ENCODE data around the gene ZNF678.

The ZNF678 gene

GRCh38 chr1:227562933-227563323, 428 bp upstream of the ZNF678 start:
- peaks cover 0 to 3% of the 10 kb centered on the region in 2 experiments for H3K36me3 ChIP-seq (ENCODE audit: control insufficient read depth in 1 of 2, insufficient read depth in 2 of 2, low read depth in 1 of 2, low read length in 2 of 2)
- peak overlapping the region; percentile 49 for H2BK5ac ChIP-seq (ENCODE audit: low read depth, low read length, poor library complexity, severe bottlenecking)
- no peak overlapping the region for H2BK120ac ChIP-seq (ENCODE audit: low read depth, low read length)
- H3K79me1 ChIP-seq (replicated peaks; ENCODE audit: low read length, poor library complexity, severe bottlenecking), result peaks cover 17% of the 10 kb centered on the region
- H2AK5ac ChIP-seq (ENCODE audit: low read length, severe bottlenecking), result no peak overlapping the region
- H2AFZ ChIP-seq (ENCODE audit: low read depth, low read length), result no peak overlapping the region
- H3K18ac ChIP-seq (ENCODE audit: low read depth in 1 of 2, low read length in 2 of 2), result no peak overlapping the region
- peak overlapping the region in 1 of 2 experiments; percentile 86 for H3K4me3 ChIP-seq (ENCODE audit: insufficient read depth in 1 of 2, low read depth in 1 of 2, low read length in 2 of 2)
- no peak overlapping the region for H2BK15ac ChIP-seq (ENCODE audit: low read depth, poor library complexity, severe bottlenecking)
- peaks cover 0 to 36% of the 10 kb centered on the region in 2 experiments for H3K27me3 ChIP-seq (ENCODE audit: control insufficient read depth in 1 of 2, insufficient read depth in 1 of 2, low read length in 2 of 2)
- H3K4me1 ChIP-seq (ENCODE audit: control insufficient read depth, insufficient read depth, low read depth, low read length), result peaks cover 3% of the 10 kb centered on the region
- no peak overlapping the region for H3K14ac ChIP-seq (ENCODE audit: low read length in 2 of 2)
- peak overlapping the region; percentile 86 for H4K8ac ChIP-seq (ENCODE audit: low read length)
- peak overlapping the region in 1 of 2 experiments; percentile 27 for H2BK12ac ChIP-seq (ENCODE audit: low read length in 2 of 2)
- H3K9me3 ChIP-seq (ENCODE audit: control insufficient read depth, low read length), result peaks cover 8% of the 10 kb centered on the region
- no peak overlapping the region for H3K4me2 ChIP-seq (ENCODE audit: low read length, poor library complexity, severe bottlenecking)
- DNase-seq, result no peak
- H3K4ac ChIP-seq (ENCODE audit: low read depth in 1 of 2, low read length in 2 of 2), result no peak overlapping the region
- H3K23ac ChIP-seq (ENCODE audit: low read length in 2 of 2), result no peak overlapping the region
- no peak overlapping the region for H3K27ac ChIP-seq (ENCODE audit: low read length, poor library complexity, severe bottlenecking)
- H4K91ac ChIP-seq (ENCODE audit: low read length), result no peak overlapping the region
- H3K9ac ChIP-seq (ENCODE audit: low read length), result no peak overlapping the region
- WGBS, result 94% methylated on average over 9 of the region's 10 CpGs

DNA sequence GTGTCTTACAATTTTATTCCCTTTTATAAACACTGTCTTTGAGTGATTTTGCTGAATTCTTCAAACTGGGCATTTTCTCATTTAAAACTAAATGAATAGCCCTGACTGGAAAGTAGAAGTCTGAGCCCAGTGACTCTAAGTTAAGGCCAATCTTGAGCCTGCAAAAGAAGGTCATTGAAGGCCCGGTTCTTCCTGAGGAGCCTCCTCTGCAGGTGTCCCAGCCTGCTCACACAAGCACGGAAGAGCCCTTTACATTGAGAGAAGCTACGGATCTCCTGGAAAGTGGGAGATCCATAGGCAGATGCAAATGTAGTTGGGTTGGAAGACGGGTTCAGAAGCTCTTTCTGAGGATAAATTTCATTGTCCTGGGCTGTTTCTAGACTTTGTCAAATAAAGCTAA, 3.9 kb downstream of the ZNF678 start:
- Histone ChIP-seq H4K91ac (ENCODE audit: low read length) (no peak overlapping the region), H4K8ac (ENCODE audit: low read length) (no peak overlapping the region), H3K18ac (ENCODE audit: low read depth in 1 of 2, low read length in 2 of 2) (no peak overlapping the region), H2AFZ (ENCODE audit: low read depth, low read length) (no peak overlapping the region), H3K4me3 (ENCODE audit: insufficient read depth in 1 of 2, low read depth in 1 of 2, low read length in 2 of 2) (no peak overlapping the region), H3K9ac (ENCODE audit: low read length) (no peak overlapping the region), H2BK12ac (ENCODE audit: low read length in 2 of 2) (no peak overlapping the region), H3K4me1 (ENCODE audit: control insufficient read depth, insufficient read depth, low read depth, low read length) (peaks cover 3% of the 10 kb centered on the region), H2BK120ac (ENCODE audit: low read depth, low read length) (no peak overlapping the region), H3K4ac (ENCODE audit: low read depth in 1 of 2, low read length in 2 of 2) (no peak overlapping the region), H3K23ac (ENCODE audit: low read length in 2 of 2) (no peak overlapping the region), H3K36me3 (ENCODE audit: control insufficient read depth in 1 of 2, insufficient read depth in 2 of 2, low read depth in 1 of 2, low read length in 2 of 2) (peaks cover 0 to 4% of the 10 kb centered on the region in 2 experiments), H2AK5ac (ENCODE audit: low read length, severe bottlenecking) (no peak overlapping the region), H3K27ac (ENCODE audit: low read length, poor library complexity, severe bottlenecking) (no peak overlapping the region), H3K4me2 (ENCODE audit: low read length, poor library complexity, severe bottlenecking) (no peak overlapping the region), H3K27me3 (ENCODE audit: control insufficient read depth in 1 of 2, insufficient read depth in 1 of 2, low read length in 2 of 2) (no peaks in the 10 kb centered on the region), H2BK15ac (ENCODE audit: low read depth, poor library complexity, severe bottlenecking) (no peak overlapping the region), H2BK5ac (ENCODE audit: low read depth, low read length, poor library complexity, severe bottlenecking) (no peak overlapping the region), H3K9me3 (ENCODE audit: control insufficient read depth, low read length) (no peaks in the 10 kb centered on the region), H3K79me1 (replicated peaks; ENCODE audit: low read length, poor library complexity, severe bottlenecking) (peaks cover 33% of the 10 kb centered on the region), H3K14ac (ENCODE audit: low read length in 2 of 2) (no peak overlapping the region)
- DNase-seq, result no peak
- WGBS, result 86% methylated on average over 3 of the region's 4 CpGs

DNA sequence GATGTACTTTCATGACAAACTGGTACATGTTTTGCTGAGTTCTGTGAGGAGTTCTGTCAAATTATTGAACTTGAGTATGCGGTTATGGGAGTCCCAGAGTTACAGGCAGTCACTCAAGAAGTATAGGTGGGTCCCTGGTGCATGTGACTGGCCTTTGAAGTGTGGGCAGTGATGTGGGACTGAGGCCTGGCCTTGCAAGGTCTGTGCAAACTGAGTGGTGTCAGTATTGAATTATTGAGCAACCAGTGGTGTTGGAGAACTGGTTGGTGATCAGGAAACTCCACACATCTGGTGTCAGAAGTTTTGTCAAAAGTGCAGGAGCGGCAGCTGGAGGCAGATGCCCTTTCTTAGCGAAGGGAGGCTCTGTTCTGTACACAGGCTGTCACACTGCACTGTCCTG, 5.2 kb downstream of the ZNF678 start:
- Histone ChIP-seq H2BK12ac (ENCODE audit: low read length in 2 of 2) (no peak overlapping the region), H2AFZ (ENCODE audit: low read depth, low read length) (no peak overlapping the region), H3K27me3 (ENCODE audit: control insufficient read depth in 1 of 2, insufficient read depth in 1 of 2, low read length in 2 of 2) (no peaks in the 10 kb centered on the region), H3K4me1 (ENCODE audit: control insufficient read depth, insufficient read depth, low read depth, low read length) (no peaks in the 10 kb centered on the region), H3K14ac (ENCODE audit: low read length in 2 of 2) (no peak overlapping the region), H3K18ac (ENCODE audit: low read depth in 1 of 2, low read length in 2 of 2) (no peak overlapping the region), H3K9ac (ENCODE audit: low read length) (no peak overlapping the region), H2BK15ac (ENCODE audit: low read depth, poor library complexity, severe bottlenecking) (no peak overlapping the region), H3K23ac (ENCODE audit: low read length in 2 of 2) (no peak overlapping the region), H4K91ac (ENCODE audit: low read length) (no peak overlapping the region), H2BK5ac (ENCODE audit: low read depth, low read length, poor library complexity, severe bottlenecking) (no peak overlapping the region), H2BK120ac (ENCODE audit: low read depth, low read length) (no peak overlapping the region), H4K8ac (ENCODE audit: low read length) (no peak overlapping the region), H3K4me3 (ENCODE audit: insufficient read depth in 1 of 2, low read depth in 1 of 2, low read length in 2 of 2) (no peak overlapping the region), H3K4ac (ENCODE audit: low read depth in 1 of 2, low read length in 2 of 2) (no peak overlapping the region), H3K27ac (ENCODE audit: low read length, poor library complexity, severe bottlenecking) (no peak overlapping the region), H3K4me2 (ENCODE audit: low read length, poor library complexity, severe bottlenecking) (no peak overlapping the region), H3K79me1 (replicated peaks; ENCODE audit: low read length, poor library complexity, severe bottlenecking) (peaks cover 38% of the 10 kb centered on the region), H3K9me3 (ENCODE audit: control insufficient read depth, low read length) (peaks cover 8% of the 10 kb centered on the region), H3K36me3 (ENCODE audit: control insufficient read depth in 1 of 2, insufficient read depth in 2 of 2, low read depth in 1 of 2, low read length in 2 of 2) (peaks cover 0 to 11% of the 10 kb centered on the region in 2 experiments), H2AK5ac (ENCODE audit: low read length, severe bottlenecking) (no peak overlapping the region)
- WGBS, result 100% methylated on average over 3 of the region's 3 CpGs
- DNase-seq, result no peak

DNA sequence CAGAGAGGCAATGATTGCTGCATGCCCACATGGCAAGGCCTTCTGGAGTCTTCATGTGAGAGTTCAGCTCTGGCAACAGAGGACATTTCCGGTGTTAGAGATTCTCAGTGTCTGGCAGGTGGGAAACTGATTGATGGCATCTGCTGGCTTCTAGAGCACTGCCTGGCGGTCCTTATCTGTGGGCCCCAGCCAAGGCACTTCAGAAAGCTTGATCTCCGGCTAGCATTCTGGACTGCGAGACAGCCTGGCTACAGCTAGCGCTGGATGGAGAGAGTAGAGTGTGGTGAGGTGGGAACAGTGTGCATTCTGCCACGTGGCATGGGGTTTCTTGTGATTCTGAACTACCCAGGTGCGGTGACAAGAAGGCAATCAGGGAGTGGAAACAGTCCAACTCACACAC, 9.4 kb downstream of the ZNF678 start:
- peaks cover 0 to 8% of the 10 kb centered on the region in 2 experiments for H3K36me3 ChIP-seq (ENCODE audit: control insufficient read depth in 1 of 2, insufficient read depth in 2 of 2, low read depth in 1 of 2, low read length in 2 of 2)
- no peaks in the 10 kb centered on the region for H3K27me3 ChIP-seq (ENCODE audit: control insufficient read depth in 1 of 2, insufficient read depth in 1 of 2, low read length in 2 of 2)
- no peak overlapping the region for H3K23ac ChIP-seq (ENCODE audit: low read length in 2 of 2)
- H2AK5ac ChIP-seq (ENCODE audit: low read length, severe bottlenecking), result no peak overlapping the region
- no peak overlapping the region for H3K27ac ChIP-seq (ENCODE audit: low read length, poor library complexity, severe bottlenecking)
- no peak overlapping the region for H2BK5ac ChIP-seq (ENCODE audit: low read depth, low read length, poor library complexity, severe bottlenecking)
- H3K4me2 ChIP-seq (ENCODE audit: low read length, poor library complexity, severe bottlenecking), result no peak overlapping the region
- H2BK120ac ChIP-seq (ENCODE audit: low read depth, low read length), result no peak overlapping the region
- peaks cover 34% of the 10 kb centered on the region for H3K9me3 ChIP-seq (ENCODE audit: control insufficient read depth, low read length)
- no peak overlapping the region for H2AFZ ChIP-seq (ENCODE audit: low read depth, low read length)
- no peak overlapping the region for H3K4ac ChIP-seq (ENCODE audit: low read depth in 1 of 2, low read length in 2 of 2)
- H4K91ac ChIP-seq (ENCODE audit: low read length), result no peak overlapping the region
- H4K8ac ChIP-seq (ENCODE audit: low read length), result no peak overlapping the region
- WGBS, result 95% methylated on average over 6 of the region's 7 CpGs
- no peak overlapping the region for H3K14ac ChIP-seq (ENCODE audit: low read length in 2 of 2)
- H3K79me1 ChIP-seq (replicated peaks; ENCODE audit: low read length, poor library complexity, severe bottlenecking), result peaks cover 30% of the 10 kb centered on the region
- no peak overlapping the region for H3K9ac ChIP-seq (ENCODE audit: low read length)
- H3K4me1 ChIP-seq (ENCODE audit: control insufficient read depth, insufficient read depth, low read depth, low read length), result no peaks in the 10 kb centered on the region
- no peak for DNase-seq
- no peak overlapping the region for H2BK15ac ChIP-seq (ENCODE audit: low read depth, poor library complexity, severe bottlenecking)
- H3K4me3 ChIP-seq (ENCODE audit: insufficient read depth in 1 of 2, low read depth in 1 of 2, low read length in 2 of 2), result no peak overlapping the region
- no peak overlapping the region for H2BK12ac ChIP-seq (ENCODE audit: low read length in 2 of 2)
- H3K18ac ChIP-seq (ENCODE audit: low read depth in 1 of 2, low read length in 2 of 2), result no peak overlapping the region

All from mesenchymal stem cell (in vitro differentiated cells and primary cell).